GOT3 (cell line): ENCODE measurements around the gene CLEC19A.
"Not testable (repeated sequence)": the region's sequence is repeated elsewhere in the genome, so short reads cannot be mapped to it uniquely, and the experiment has no call there.

Experiments used
- DNase-seq: peaks from one replicate; lab custom pipeline; 2025; ENCODE audit warnings: mixed read lengths; lab: John Stamatoyannopoulos, UW

The CLEC19A gene

GRCh38 chr16:19286827-19287226 lies 1.3 kb downstream of the CLEC19A start:
- DNase-seq: no peak

GRCh38 chr16:19287241-19287640 lies 1.7 kb downstream of the CLEC19A start:
- no peak for DNase-seq

- no peak for DNase-seq
These were observed 3.6 kb downstream of the CLEC19A start for GRCh38 chr16:19288872-19289799.

- no peak for DNase-seq
These were observed 4.4 kb downstream of the CLEC19A start for GRCh38 chr16:19289811-19290485.

GRCh38 chr16:19290860-19291259 lies 5.3 kb downstream of the CLEC19A start:
- DNase-seq: no peak

GRCh38 chr16:19291475-19291874 lies 5.9 kb downstream of the CLEC19A start:
- no peak for DNase-seq

- no peak for DNase-seq
These were observed 6.7 kb downstream of the CLEC19A start for GRCh38 chr16:19292186-19292585.

- DNase-seq: no peak
These were observed 8.7 kb downstream of the CLEC19A start for GRCh38 chr16:19294156-19294649.

GRCh38 chr16:19295393-19295792 lies 9.9 kb downstream of the CLEC19A start:
- no peak for DNase-seq

- no peak for DNase-seq
These were observed 11.9 kb downstream of the CLEC19A start for GRCh38 chr16:19297454-19297853.

GRCh38 chr16:19299565-19299964 lies 14.0 kb downstream of the CLEC19A start:
- no peak for DNase-seq

GRCh38 chr16:19301931-19302330 lies 16.4 kb downstream of the CLEC19A start:
- no peak for DNase-seq

- DNase-seq: no peak
These were observed 19.2 kb downstream of the CLEC19A start for GRCh38 chr16:19304750-19305149.

GRCh38 chr16:19305443-19305842 lies 19.9 kb downstream of the CLEC19A start:
- DNase-seq: no peak

- no peak for DNase-seq
These were observed 22.2 kb downstream of the CLEC19A start for GRCh38 chr16:19307587-19308241.

- no peak for DNase-seq
These were observed 22.9 kb downstream of the CLEC19A start for GRCh38 chr16:19308392-19308791.

- DNase-seq: no peak
These were observed 23.6 kb downstream of the CLEC19A start for GRCh38 chr16:19309178-19309577.

- DNase-seq: no peak
These were observed 29.3 kb downstream of the CLEC19A start for GRCh38 chr16:19314718-19315425.

- DNase-seq: no peak
These were observed 30.4 kb downstream of the CLEC19A start for GRCh38 chr16:19315889-19316433.

- DNase-seq: no peak
These were observed 31.3 kb downstream of the CLEC19A start for GRCh38 chr16:19316846-19317245.

GRCh38 chr16:19321186-19321585 lies 35.7 kb downstream of the CLEC19A start:
- DNase-seq: not testable (repeated sequence)

GRCh38 chr16:19323596-19323995 lies 38.1 kb downstream of the CLEC19A start:
- DNase-seq: no peak
